ENCODE data around the gene P4HA1. TPM values are rescaled to one million over a fixed set of nuclear protein-coding genes. Genes with fewer than 3 reads are reported as not detected.

The P4HA1 gene
- total and polyA plus RNA-seq, 2 donors (not counting 3 experiments of a cell fraction or from before 2014, with no cell fraction given) = 14.3 to 29.1 TPM

DNA sequence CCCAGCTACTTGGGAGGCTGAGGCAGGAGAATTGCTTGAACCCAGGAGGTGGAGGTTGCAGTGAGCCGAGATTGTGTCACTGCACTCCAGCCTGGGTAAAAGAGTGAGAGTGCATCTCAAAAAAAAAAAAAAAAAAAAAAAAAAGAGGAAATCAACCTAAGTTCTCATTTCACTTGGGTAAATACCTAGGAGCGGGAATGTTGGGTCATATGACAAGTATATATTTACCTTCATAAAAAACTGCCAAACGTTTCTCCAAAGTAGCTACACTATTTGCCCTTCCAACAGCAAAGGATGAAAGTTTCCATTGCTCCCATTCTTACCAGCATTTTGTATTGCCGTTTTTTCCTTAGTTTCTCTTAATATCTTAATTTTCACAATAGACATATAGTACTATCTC lies 9.8 kb downstream of the P4HA1 start:
- H3K36me3 ChIP-seq (ENCODE audit: control insufficient read depth in 2 of 2, extremely low read depth in 1 of 2, insufficient read depth in 2 of 2, low read length in 2 of 2) = no peaks in the 10 kb centered on the region
- no peaks in the 10 kb centered on the region for H3K27me3 ChIP-seq (ENCODE audit: control insufficient read depth in 2 of 2, insufficient read depth in 2 of 2, low read length in 2 of 2)
- no peak for DNase-seq (ENCODE audit: low read depth, low spot score)
- H3K4me1 ChIP-seq (ENCODE audit: control insufficient read depth, extremely low read depth, insufficient read depth, low read length) = peaks cover 7% of the 10 kb centered on the region
- no peaks in the 10 kb centered on the region for H3K9me1 ChIP-seq (replicated peaks; ENCODE audit: control insufficient read depth, extremely low read depth, insufficient read depth, low read length)
- ChIA-PET CTCF (interaction anchor here (0.7 to 1.0 kb wide), 2 partner anchors 9 to 10 kb away, joined by 3 read pairs; partner anchors contain the start of gene P4HA1), POLR2A (interaction anchor here (0.7 kb wide), 1 partner anchor 703 kb away, joined by 5 read pairs; no protein-coding TSS in a partner anchor)
- H3K4me2 ChIP-seq (ENCODE audit: insufficient read depth, low read length) = no peak overlapping the region
- no peak overlapping the region for H3K9ac ChIP-seq (replicated peaks; ENCODE audit: extremely low read depth, insufficient read depth, low read length)
- FAIRE-seq = no peak
- intact Hi-C loops (cut with micrococcal nuclease) (no loop called here), dilution Hi-C loops (cut with MboI; ENCODE audit: extremely low pct_ligation_motif_present, low sequenced_read_pairs) (no loop called here)
- H4K20me1 ChIP-seq (replicated peaks; ENCODE audit: control insufficient read depth, extremely low read depth, insufficient read depth, low read length) = no peaks in the 10 kb centered on the region
- BruUV-seq (replicated peaks) = no TSS peak
- H3K27ac ChIP-seq (ENCODE audit: insufficient read depth, low read depth, low read length) = no peak overlapping the region
- no peak overlapping the region for H2AFZ ChIP-seq (ENCODE audit: low read depth, low read length)
- no peak for TF ChIP-seq MYC (IDR thresholded peaks at IDR 0.05; ENCODE audit: low read depth, low read length)
- TF ChIP-seq JUN (IDR thresholded peaks at IDR 0.05; ENCODE audit: borderline replicate concordance, insufficient read depth, insufficient read length, low read depth) = no peak
- TF ChIP-seq, protein P1, sequence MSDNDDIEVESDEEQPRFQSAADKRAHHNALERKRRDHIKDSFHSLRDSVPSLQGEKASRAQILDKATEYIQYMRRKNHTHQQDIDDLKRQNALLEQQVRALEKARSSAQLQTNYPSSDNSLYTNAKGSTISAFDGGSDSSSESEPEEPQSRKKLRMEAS (IDR thresholded peaks at IDR 0.05; ENCODE audit: insufficient read depth, insufficient read length) = no peak
- no peak for TF ChIP-seq POLR2AphosphoS5 (IDR thresholded peaks at IDR 0.05; ENCODE audit: insufficient read depth, low read depth, low read length)
- TF ChIP-seq FOS (IDR thresholded peaks at IDR 0.05; ENCODE audit: borderline replicate concordance, insufficient read depth, low read length) = no peak
- no peak for TF ChIP-seq EZH2 (IDR thresholded peaks at IDR 0.05; ENCODE audit: borderline replicate concordance, low read depth, low read length, severe bottlenecking)
- TF ChIP-seq, protein P2, sequence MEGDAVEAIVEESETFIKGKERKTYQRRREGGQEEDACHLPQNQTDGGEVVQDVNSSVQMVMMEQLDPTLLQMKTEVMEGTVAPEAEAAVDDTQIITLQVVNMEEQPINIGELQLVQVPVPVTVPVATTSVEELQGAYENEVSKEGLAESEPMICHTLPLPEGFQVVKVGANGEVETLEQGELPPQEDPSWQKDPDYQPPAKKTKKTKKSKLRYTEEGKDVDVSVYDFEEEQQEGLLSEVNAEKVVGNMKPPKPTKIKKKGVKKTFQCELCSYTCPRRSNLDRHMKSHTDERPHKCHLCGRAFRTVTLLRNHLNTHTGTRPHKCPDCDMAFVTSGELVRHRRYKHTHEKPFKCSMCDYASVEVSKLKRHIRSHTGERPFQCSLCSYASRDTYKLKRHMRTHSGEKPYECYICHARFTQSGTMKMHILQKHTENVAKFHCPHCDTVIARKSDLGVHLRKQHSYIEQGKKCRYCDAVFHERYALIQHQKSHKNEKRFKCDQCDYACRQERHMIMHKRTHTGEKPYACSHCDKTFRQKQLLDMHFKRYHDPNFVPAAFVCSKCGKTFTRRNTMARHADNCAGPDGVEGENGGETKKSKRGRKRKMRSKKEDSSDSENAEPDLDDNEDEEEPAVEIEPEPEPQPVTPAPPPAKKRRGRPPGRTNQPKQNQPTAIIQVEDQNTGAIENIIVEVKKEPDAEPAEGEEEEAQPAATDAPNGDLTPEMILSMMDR (IDR thresholded peaks at IDR 0.05; ENCODE audit: extremely low read depth in 1 of 2, insufficient read depth in 1 of 2, low read depth in 1 of 2, low read length in 2 of 2) = no peak
- no peak for TF ChIP-seq GATA2 (IDR thresholded peaks at IDR 0.05; ENCODE audit: insufficient read depth, insufficient read length, low read depth, low read length)
- TF ChIP-seq POLR2A (IDR thresholded peaks at IDR 0.05; ENCODE audit: low read depth, low read length) = no peak
- no peaks in the 10 kb centered on the region for H3K9me3 ChIP-seq (replicated peaks; ENCODE audit: control insufficient read depth, insufficient read depth, low read length)
- H3K4me3 ChIP-seq (replicated peaks in 1 of 3; ENCODE audit: insufficient read depth in 1 of 3, low read depth in 1 of 3, low read length in 3 of 3) = no peak overlapping the region
- peaks cover 28% of the 10 kb centered on the region for H3K79me2 ChIP-seq (ENCODE audit: control insufficient read depth, insufficient read depth, low read length)

Measured in endothelial cell of umbilical vein (primary cell).